Gastrocnemius medialis (tissue), 4 donors: ENCODE results near the gene WDR43.

ENCODE experiments used
- CTCF ChIP-seq, 5 experiments: fragments of 450-650 bp in 3 of 5; fragments of 200-600 bp in 2 of 5; sonication (generic) in 2 of 5; IDR thresholded peaks in 4 of 5; conservative IDR thresholded peaks in 1 of 5; 1 replicate in 4 of 5; 2 replicates in 1 of 5; pipeline ENCODE4 v1.5.1; 2016 to 2019; ENCODE audit warnings: antibody characterized with exemption in 5 of 5, mild to moderate bottlenecking in 3 of 5, moderate library complexity in 3 of 5
- POLR2A ChIP-seq, 2 donors: fragments of 450-650 bp; IDR thresholded peaks; one replicate each; pipeline ENCODE4 v1.6.1; 2017; ENCODE audit warnings: antibody characterized with exemption in 2 of 2, mild to moderate bottlenecking in 2 of 2, moderate library complexity in 2 of 2

GRCh38 chr2:28949190-28949589 is 54.7 kb downstream of the WDR43 start:
- TF ChIP-seq POLR2A (IDR thresholded peaks at IDR 0.05) (no peak), CTCF (IDR thresholded peaks at IDR 0.05 in 4 of 5, conservative IDR thresholded peaks at IDR 0.05 in 1 of 5) (no peak)
